Measurements from ENCODE around the gene RAB33A.

The RAB33A gene

DNA sequence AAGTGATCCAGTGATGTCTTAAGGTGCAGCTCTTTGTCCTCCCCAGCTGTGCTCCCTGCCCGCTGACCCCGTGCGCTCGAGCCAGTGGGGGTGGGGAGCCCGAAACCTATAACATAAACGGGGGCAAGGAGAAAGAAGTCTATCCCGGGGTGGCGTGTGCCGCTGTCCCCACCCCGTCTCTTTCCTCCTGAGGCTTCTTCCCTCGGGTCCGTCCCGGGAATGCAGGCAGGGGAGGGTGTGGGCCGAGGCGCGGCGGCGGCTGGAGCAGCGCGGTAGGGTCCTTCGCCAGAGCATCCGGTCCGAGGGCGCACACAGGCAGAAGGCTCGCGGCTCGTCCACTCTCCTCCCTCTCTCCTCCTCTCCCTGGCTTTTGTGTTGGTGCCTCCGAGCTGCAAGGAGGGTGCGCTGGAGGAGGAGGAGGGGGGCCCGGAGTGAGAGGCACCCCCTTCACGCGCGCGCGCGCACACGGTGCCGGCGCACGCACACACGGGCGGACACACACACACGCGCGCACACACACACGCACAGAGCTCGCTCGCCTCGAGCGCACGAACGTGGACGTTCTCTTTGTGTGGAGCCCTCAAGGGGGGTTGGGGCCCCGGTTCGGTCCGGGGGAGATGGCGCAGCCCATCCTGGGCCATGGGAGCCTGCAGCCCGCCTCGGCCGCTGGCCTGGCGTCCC lies at the start of gene RAB33A:
TSS of gene RAB33A (plus strand) at position 517 of the 681 bp plus-strand sequence. CDS start at position 618, 101 bp downstream.
- DNase-seq (ENCODE audit: low spot score), result peak; percentile 48

DNA sequence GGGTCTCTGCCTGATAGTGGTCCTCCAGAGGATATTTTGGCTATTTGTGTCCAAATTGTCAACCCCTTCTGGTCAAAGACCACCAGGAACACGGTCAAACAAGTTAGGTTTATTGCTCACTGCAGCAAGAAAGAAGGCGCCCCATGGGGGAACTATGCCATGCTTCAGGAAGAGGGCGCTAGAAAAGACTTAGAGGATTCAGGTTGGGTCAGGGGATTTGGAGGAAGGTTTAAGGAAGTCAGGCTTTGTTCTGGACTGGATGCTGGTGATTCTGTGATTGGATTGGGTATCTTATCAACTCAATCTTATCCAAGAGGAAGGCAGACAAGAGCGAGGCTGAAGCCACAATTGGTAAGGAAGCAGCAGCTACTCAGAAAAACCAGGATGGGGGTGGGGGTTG lies 47.2 kb upstream of the RAB33A start:
- no peak for DNase-seq (ENCODE audit: low spot score)

DNA sequence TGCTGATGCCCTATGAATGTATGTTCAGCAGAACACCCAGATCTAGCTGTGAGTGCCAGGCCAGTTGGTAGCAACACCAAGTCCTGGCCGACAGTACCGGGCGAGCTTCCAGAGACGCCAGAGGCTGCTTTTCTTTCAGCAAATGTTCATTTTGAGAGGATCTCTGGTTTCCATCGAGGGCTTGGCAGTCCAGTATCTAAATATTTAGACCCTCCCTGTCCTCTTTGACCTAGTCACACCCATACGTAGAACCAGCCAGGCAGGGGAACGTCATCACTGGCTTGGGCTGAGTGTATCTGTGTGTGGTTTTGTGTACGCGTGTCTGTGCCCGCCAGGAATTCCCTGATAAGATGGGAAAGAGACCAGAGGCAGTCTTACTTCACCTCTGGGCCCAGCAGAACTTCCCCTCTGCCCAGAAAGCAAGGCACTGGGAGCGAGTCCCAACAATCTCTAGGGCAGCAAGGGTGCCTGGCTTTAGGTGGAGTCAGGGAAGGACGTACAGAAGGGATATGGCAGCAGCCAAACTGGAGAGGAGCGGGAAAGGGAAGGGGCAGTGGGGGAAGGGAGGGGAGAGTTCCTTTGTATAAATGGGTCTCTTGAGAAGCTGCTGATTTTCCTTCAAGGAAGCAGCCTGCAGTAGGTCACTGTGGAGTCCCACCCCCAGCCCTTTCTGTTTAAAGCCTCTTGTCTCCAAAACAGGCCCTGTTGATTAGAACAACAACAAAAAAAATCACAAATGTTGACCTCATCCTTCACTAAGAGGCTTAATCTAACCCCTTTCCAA lies 46.5 kb upstream of the RAB33A start:
- DNase-seq (ENCODE audit: low spot score), result no peak

DNA sequence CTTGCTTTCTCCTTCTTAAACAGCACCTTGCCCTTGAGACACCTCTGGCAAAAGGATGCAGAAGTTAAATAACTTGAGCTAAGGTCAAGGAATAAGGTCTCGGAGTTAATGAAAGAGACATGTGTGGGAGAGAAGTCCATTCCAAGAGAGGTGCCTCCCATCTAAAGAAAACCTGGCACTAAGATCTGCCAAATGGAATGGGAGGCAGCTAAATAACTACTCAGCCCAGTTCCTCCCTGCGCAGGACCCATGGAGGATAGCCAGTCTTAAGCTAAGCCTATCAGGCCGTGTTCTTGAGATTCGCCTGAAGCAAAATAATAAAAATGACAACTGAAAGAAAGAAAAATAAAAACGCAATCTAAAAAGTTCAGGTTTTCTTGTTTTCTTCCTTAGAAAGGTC lies 40.8 kb upstream of the RAB33A start:
- no peak for DNase-seq (ENCODE audit: low spot score)

DNA sequence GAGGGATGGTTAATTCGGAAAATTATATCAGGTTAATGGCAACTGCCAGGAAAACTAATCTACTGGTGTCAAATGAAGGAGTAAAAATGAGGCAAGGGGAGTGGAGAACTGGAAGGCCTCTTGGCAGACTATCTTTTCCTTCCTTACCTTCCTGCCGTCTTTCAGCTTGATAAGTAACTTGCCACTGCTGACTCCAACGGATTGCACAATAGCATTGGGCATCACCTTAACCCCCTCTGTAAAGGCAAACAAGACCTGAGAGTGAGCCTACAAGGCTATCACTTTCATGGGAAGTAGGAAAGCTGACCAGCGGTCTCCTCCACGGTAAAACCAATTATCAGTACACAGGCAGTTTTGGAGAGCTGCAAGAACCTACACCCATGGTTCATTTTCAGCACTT lies 35.3 kb upstream of the RAB33A start:
- no peak for DNase-seq (ENCODE audit: low spot score)

DNA sequence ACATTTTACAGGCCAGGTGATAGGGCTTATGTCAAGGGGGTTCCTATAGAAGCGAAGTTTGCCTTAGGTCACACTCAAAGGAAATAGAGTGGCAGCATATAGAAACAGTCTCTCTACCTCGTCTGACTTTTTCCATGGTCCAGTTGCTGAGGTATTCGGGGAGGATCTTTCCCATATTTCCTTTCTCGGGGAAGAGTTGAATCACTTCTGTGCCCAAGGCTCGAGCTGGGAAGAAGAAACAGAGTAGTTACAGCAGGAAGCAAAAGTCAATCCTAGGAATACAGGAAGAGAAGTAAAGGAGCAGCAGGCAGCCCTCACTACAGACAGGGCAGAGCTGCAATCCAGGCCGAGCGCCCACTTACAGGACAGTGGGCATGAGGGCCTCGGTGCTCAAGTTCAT lies 34.8 kb upstream of the RAB33A start:
- DNase-seq (ENCODE audit: low spot score), result no peak

DNA sequence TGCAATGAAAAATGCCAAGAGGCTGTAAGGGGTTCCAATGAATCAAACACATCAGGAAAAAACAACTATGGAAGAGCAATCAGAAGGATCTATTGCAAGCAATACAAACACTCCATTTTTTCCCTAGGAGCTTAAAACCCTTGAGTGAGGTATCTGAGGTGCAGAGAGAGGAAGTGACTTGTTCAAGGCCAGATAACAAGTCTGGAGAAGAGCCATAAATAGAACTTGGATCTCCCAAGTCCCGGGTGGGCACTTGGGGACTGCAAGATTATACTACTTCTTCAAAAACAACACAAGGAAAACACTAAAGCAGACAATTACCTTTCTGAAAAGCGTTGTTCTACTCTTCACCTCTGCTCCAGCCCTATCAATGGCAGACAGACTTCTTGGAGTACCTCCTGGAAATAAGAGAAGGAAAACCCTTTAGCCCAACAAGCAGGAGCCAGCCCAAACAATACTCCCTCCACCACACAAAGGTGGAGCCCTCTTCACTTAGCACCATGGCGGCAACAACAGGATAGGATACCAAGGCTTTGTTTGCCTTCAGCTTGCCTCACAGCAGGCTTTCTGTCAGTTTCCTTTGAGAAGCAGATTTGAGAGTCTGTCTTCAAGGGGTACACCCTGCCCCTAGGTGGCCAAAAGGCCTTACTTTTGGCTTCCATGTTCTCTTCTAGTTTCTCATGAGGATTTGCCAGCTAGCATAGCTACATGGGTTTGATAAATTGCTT lies 32.1 kb upstream of the RAB33A start:
- no peak for DNase-seq (ENCODE audit: low spot score)

DNA sequence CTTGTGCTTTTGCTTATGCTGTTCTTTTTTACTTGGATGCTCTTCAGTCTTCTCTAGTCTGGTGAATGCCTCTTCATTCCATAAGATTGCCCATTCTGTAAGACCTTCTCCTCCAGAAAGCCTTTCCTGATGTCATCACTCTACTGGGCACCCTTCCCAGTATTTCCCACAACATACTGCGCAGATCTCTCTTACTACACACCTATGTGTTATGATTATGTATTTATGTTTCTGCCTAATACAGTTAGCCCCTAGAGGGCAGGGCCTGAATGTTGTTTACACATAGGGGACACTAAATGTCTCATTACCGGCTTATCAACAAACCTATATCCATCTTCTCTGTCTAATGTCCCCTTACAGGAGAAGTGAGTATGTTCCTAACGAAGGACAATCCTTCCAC lies 27.3 kb upstream of the RAB33A start:
- DNase-seq (ENCODE audit: low spot score), result no peak

DNA sequence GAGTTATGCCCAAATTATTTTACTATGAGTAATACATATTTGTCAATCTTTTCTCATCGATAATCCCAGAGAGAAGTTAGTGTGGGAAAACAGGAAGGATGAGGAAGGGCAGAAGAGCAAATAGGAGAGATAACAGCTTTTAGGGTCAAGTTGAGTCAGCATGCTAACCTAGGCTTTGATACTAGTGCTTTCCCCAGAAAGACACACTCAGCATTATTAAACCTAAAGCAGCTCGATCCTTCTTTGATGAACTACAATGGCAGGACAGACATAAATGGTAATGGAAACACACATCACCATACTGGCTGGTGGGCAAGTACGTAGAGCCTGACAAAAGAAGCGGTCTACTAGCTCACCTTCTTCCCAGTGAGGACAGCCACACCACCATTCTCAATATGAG lies 26.6 kb upstream of the RAB33A start:
- no peak for DNase-seq (ENCODE audit: low spot score)

DNA sequence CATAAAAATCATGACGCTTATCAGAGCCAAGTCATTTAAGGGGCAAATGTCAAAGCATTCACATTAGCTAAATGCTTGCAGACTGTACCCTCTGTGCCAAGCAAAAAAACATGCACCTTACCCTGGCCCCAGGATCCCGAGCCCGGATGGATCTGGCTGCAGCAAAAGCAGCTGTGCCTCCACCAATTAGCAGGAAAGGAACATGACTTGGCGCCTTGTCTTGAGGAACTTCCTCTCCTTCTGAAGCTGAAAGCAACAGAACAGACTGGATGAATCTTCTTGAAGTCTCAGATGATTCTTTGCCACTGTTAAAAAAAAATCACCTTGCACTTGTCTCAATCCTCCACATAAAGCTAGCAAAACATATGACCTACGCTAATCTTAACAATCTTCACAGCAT lies 24.1 kb upstream of the RAB33A start:
- DNase-seq (ENCODE audit: low spot score), result no peak

DNA sequence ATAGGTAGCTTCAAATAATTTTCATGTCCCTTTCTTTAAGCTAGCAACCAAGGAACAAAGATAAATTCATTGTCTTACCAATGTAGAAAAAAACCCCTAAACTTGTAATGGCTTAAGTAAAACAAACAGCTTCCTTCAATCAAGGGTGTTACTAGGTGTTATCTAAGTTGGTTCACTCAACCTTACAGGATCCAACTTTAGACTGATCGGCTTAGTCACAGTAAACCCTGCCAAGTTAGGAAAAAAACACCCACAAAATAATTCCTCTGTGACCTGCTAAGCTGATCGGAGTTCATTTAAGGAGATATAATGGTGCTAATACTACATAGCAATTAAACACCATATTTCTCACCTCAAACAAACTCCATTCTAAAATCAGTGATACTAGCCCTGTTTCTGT lies 16.2 kb upstream of the RAB33A start:
- DNase-seq (ENCODE audit: low spot score), result no peak

DNA sequence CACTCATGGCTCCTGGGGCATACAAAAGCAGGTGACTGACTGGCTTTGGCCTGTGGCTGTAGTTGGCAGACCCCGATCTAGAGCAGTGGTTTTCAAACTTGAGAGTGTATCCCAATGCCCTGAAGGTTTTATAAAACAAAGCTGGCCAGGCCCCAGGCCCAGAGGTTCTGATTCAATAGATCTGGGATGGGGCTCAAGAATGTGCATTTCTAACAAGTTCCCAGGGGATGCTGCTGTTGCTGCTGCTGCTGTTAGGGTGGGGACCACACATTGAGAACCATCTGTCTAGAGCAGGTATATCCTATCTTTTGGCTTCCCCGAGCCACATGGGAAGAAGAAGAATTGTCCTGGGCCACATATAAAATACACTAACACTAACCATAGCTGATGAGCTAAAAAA lies 13.5 kb upstream of the RAB33A start:
- no peak for DNase-seq (ENCODE audit: low spot score)

DNA sequence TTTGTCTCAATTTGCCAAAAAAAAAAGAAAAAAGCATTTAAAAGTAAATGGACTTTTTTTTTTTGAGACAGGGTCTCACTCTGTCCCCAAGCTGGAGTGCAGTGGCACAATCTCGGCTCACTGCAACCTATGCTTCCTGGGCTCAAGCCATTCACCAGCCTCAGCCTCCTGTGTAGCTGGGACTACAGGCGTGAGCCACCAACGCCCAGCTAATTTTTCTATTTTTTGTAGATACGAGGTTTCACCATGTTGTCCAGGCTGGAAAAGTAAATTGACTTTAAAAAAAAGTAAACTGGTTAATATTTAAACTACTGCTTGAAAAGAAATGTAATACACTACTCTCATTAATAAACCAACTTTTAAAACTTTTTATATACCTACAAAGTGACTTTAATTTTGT lies 12.0 kb upstream of the RAB33A start:
- no peak for DNase-seq (ENCODE audit: low spot score)

DNA sequence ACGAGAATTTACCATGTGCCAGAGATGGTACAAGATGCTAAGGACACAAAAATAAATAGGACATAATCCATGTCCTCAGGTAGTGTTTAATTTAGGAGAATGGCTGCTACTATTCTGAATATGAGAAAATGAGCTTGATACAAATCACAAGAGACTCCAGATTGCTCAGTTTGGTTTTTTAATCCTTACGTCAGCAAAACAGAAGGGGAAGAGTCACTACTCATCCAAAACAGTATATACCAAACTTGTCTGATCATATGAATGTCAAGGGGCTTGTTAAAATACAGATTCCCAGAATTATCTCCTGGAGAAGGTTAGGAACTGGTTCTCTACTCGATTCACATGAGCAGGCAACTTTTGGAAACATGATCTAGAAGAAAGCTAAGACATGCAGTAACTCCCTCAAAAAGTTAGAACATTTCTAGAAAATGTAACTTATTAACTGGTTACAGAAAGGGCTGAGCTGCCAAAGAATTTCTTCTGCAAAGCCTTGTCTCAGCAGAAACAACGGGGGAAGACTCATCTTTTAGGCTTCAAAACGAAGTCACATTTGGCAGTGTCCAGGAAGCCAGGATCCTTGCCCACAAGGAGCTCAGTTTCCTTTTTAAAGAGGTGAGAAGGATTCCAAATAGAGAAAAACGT lies 9.5 kb upstream of the RAB33A start:
- no peak for DNase-seq (ENCODE audit: low spot score)

DNA sequence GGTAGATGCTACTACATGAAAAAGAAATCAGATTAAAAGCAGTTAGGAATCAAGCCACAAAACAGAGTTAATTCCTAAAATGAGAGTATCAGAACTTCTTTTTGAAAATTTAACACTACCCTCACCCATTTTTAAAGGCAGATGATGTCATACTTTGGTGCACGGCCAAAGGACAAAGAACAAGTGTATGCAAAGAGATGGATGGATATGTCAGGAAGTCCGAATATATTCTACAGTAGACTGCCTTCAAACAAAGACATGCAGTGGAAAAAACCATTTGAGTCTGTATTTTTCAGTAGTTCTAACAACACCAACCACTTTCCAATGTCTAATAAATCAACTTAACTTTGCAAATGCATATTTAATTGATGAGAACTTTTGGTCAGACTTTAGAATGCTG lies 8.4 kb upstream of the RAB33A start:
- DNase-seq (ENCODE audit: low spot score), result no peak

DNA sequence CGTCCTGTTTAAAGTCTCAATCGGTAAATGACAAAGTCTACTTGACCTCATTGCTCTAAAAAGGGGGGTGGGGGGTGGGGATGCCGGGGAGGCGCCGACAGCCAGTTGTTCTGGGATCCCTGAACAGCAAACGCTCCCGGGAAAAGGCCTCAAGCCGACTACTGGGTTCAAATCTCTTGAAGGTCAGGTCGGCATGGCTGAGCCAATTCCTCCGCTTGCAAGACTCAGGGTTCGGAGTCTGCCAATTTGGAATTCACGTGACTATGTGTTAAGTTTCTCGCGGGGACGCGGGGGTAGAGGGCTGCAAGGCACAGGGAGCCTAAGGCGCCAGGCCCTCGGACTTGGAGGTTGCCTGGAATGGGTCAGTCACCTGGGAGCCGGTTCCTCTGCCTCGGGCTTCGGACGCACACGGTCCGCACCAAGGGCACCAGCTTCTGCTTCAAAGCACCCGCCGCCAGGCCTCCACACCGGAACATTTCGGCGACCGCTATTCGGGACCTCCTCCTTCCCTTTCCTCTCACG lies 6.5 kb upstream of the RAB33A start:
- no peak for DNase-seq (ENCODE audit: low spot score)

DNA sequence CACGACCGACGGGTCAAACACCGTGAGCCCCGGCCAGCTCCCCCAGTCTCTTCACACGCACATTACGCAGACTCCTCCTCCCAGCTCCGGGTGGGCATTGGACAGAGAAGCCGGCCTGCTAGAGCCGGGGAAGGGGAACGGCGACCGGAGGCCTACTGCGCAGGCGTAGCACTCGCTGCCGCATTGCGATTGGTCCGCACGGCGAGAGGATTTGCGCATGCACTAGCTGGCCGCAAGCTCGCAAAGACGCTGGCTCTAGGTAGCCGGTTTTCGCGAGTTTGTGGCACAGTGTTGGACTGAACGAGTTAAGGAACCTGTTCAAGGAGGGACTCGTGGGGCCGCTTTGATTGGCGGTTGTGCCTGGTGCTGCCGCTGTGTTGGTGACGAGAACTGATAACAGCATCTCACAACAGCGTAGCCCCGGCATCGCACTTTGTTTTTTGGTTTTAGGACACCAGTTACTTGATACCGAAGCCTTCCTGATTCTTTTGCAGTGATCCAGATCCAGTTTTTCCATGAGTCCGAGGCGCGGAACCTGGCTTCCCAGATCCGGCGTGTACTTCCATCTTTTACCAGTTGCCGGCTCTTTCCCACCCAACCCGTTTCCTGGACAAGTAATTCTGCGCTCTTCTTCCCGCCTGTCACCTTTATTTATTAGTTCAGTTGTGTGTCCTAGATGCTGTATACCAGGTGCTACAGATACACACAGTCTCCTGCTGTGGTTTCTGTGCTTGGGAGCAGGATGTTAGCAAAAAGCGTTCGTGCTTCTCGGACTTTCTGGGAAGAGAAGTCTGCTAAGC lies 5.9 kb upstream of the RAB33A start, which contains the start of gene AIFM1:
TSS of gene AIFM1 (minus strand) at position 139 of the 800 bp plus-strand sequence. CDS start 185 bp downstream, outside the sequence.
- DNase-seq (ENCODE audit: low spot score), result peak; percentile 87

DNA sequence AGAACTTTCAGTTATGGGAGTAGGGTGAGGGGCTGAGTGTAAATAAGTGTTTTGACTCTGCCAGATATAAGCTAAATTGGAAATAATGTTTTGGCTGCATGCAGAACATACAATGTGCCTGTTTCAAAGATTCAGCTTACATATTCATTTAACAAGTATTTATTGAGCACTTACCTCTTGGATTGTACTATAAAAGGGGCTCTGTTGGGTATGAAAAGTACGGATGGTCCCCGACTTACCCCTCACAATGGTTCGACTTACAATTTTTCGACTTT lies 5.3 kb upstream of the RAB33A start:
- DNase-seq (ENCODE audit: low spot score), result no peak

DNA sequence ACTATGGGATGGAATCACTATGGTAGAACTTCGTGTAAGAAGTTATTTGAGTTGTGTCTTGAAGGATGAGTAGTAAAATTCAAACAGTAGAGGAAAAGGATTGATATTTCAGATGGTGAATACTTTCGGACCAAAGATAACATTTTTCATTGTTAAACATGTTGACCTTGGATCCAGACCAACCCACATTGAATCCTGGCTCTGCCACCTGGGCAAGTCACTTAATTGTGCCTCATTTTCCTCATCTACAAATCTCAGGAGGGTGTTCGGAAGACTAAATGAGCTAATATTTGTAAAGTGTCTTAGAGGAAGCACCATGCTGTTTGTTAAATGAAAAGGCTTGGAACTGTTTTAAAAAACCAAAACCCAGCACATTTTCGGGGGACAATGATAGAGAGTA lies 4.7 kb upstream of the RAB33A start:
- no peak for DNase-seq (ENCODE audit: low spot score)

DNA sequence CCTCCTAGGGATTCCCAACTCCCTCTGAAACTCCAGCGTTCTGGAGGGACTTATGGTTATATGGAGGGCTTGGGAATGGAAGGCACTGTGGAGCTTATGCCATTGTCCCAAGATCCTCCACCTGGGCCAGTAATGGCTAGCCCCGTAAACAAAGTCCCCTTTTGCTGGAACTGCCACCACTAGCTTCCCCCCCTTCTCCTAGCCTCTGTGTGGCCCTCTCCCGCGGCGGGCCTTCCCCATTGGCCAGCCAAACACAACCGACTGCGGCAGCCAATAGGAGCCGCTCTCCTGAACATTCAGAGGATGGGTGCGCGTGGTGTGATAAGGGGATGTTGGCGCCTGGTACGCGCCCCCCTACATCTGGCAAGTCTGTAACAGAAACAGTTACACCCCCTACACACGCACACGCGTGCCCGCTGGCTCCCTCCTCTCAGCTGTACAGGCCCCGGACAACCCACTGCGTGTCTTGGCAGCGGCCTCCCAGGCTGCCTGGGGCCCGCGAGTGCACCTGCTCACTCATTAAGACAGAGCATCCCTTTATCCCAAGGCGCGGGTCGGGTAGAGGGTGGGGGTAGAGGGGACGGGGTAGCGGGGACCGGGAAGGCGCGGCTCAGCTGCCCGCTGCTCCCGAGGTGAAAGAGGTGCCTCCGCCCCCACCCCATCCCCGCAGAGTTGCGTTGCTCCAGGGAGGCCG lies 863 bp upstream of the RAB33A start:
- DNase-seq (ENCODE audit: low spot score), result peak; percentile 56
